22Rv1 (cell line): ENCODE data around the gene ASF1B.

Experiments used
- H3K27ac ChIP-seq: fragments of 450-650 bp; 2 replicates; pipeline ENCODE4 v1.5.1; 2017
- ZFX ChIP-seq: fragments of 450-650 bp; IDR thresholded peaks from 2 replicates; pipeline ENCODE4 v1.6.1; 2017; ENCODE audit warnings: antibody characterized with exemption, borderline replicate concordance
- TF ChIP-seq, protein P1 (sequence below): fragments of 450-650 bp; IDR thresholded peaks from 2 replicates; pipeline ENCODE4 v1.5.1; 2017; ENCODE audit warnings: mild to moderate bottlenecking

The ASF1B gene

DNA sequence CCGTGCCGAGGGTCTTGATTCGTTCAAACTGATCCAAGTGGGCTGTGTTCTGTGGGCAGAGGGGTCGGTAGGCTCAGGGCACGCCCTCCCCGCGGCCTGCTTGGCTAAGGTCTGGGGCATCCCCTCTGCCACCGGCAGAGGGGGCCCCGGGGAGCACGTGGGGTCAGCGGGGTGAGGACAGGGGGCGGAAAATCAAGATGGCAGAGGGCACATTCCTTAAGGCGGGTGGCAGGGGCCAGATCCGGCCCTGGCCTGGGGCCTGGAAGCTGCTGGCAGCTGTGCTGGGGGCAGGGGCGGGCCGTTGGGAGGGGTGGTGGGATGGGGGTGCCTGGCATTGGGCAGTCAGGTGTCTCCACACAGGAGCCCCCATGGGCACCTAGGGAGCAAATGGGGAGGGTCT lies 29.5 kb downstream of the ASF1B start:
- no peak overlapping the region for H3K27ac ChIP-seq
- TF ChIP-seq, protein P1, sequence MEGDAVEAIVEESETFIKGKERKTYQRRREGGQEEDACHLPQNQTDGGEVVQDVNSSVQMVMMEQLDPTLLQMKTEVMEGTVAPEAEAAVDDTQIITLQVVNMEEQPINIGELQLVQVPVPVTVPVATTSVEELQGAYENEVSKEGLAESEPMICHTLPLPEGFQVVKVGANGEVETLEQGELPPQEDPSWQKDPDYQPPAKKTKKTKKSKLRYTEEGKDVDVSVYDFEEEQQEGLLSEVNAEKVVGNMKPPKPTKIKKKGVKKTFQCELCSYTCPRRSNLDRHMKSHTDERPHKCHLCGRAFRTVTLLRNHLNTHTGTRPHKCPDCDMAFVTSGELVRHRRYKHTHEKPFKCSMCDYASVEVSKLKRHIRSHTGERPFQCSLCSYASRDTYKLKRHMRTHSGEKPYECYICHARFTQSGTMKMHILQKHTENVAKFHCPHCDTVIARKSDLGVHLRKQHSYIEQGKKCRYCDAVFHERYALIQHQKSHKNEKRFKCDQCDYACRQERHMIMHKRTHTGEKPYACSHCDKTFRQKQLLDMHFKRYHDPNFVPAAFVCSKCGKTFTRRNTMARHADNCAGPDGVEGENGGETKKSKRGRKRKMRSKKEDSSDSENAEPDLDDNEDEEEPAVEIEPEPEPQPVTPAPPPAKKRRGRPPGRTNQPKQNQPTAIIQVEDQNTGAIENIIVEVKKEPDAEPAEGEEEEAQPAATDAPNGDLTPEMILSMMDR = no peak
- no peak for TF ChIP-seq ZFX

- TF ChIP-seq, protein P1 = no peak
- TF ChIP-seq ZFX = no peak
- no peak overlapping the region for H3K27ac ChIP-seq
Measured at GRCh38 chr19:14105680-14106079, 30.7 kb downstream of the ASF1B start.

- TF ChIP-seq ZFX = no peak
- TF ChIP-seq, protein P1 = no peak
- no peak overlapping the region for H3K27ac ChIP-seq
Measured at GRCh38 chr19:14103310-14103709, 33.1 kb downstream of the ASF1B start.

DNA sequence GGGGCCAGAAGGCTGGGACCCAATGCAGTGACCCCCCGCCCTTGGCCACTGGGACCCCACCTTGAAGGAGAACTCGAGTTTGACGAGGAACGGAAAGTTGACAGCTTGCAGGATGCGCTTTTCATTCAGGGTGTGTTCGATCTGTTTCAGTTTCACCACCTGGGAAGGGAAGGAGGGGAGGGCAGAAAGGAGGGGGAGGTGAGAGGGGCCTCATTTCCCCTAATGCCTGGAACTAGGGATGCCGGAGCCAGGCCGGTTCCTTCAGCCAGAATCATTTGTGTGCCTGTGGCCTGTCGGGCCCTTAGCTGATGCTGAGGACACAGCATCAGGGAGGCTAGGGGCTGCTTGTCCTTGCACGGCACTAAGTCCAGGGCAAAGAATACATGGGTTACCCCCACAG lies 33.6 kb downstream of the ASF1B start:
- TF ChIP-seq ZFX = no peak
- no peak overlapping the region for H3K27ac ChIP-seq

GRCh38 chr19:14102102-14102696 lies 34.2 kb downstream of the ASF1B start:
- no peak overlapping the region for H3K27ac ChIP-seq
- TF ChIP-seq, protein P1 = no peak

DNA sequence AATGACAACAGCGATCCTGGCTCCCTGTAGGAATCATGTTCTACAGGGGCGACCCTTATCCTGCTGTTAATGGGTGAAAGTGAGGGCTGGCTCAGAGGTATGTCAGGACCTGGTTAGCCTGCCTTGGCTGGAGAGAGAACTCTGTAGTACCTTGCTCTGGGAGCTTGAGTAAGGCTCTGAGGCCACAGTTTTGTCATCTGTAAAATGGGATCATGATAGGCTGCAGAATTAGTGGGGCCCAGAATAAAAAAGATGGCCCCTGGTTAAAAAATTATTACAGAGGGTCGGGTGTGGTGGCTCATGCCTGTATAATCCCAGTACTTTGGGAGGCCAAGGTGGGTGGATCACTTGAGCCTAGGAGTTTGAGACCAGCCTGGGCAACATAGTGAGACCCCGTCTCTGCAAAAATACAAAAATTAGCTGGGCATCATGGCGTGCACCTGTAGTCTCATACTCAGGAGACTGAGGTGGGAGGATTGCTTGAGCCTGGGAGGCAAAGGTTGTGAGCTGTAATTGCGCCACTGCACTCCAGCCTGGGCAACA lies 35.3 kb downstream of the ASF1B start:
- H3K27ac ChIP-seq = no peak overlapping the region

DNA sequence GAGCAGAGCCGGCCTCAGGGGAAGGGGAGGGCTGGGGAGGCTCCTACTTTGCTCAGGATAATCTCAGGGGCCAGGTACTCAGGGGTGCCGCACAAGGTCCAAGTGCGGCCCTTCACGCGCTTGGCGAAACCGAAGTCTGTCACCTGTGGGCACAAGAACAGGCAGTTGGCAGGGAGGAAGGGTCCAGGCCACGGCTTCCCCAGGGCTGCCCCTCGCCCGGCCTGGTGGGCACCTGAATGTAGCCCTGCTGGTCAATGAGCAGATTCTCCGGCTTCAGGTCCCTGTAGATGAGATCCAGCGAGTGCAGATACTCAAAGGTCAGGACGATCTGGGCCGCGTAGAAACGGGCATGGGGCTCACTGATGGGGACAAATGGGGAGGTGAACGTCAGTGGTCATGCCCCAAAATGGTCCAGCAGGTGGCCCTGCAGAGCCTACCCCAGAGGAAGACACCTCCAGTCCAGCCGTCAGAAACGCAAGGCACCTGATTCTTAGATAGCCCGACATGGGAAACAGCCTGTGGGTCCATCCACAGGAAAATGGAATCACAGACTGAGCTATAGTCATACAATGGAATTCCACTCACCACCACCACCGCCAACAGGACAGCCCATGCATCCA lies 38.7 kb downstream of the ASF1B start:
- H3K27ac ChIP-seq = no peak overlapping the region

More for the DNA sequence above, 35.3 kb downstream of the ASF1B start:
- TF ChIP-seq ZFX = no peak
- TF ChIP-seq, protein P1 = no peak

More for the DNA sequence above, 38.7 kb downstream of the ASF1B start:
- no peak for TF ChIP-seq ZFX
- TF ChIP-seq, protein P1 = peak; percentile 6; the same call in 1 of the 2 replicates
